Calu3 (cell line): ENCODE data around the gene STK40. TPM values are rescaled to one million over a fixed set of nuclear protein-coding genes. Genes with fewer than 3 reads are reported as not detected.

ENCODE experiments used
- BruUV-seq: library from RNA; stranded (reverse); fragments of 400-500 nt; replicated peaks from 2 replicates; lab custom pipeline; 2021; lab: Mats Ljungman, UMichigan
- CTCF ChIA-PET: fragments of 300-600 bp; sonication (Branson Sonifier 250); formaldehyde crosslinking; loops from one replicate; lab custom pipeline; 2022; ENCODE audit warnings: antibody characterized with exemption; lab: Charles Lee
- DNase-seq: peaks from one replicate; pipeline ENCODE4 v3.0.0; 2022
- H3K27ac Mint-ChIP-seq: one replicate; pipeline ENCODE4 v1.8.0; 2022; ENCODE audit warnings: mixed read lengths; ENCODE audit not compliant: unreplicated experiment
- H3K27me3 Mint-ChIP-seq: one replicate; pipeline ENCODE4 v1.8.0; 2022; ENCODE audit warnings: mixed read lengths; ENCODE audit not compliant: unreplicated experiment
- H3K36me3 Mint-ChIP-seq: one replicate; pipeline ENCODE4 v1.8.0; 2022; ENCODE audit warnings: mild to moderate bottlenecking, moderate library complexity, mixed read lengths; ENCODE audit not compliant: insufficient read depth, unreplicated experiment
- H3K4me1 Mint-ChIP-seq: one replicate; pipeline ENCODE4 v1.8.0; 2022; ENCODE audit warnings: mild to moderate bottlenecking, low read depth, mixed read lengths; ENCODE audit not compliant: unreplicated experiment
- H3K4me3 Mint-ChIP-seq: one replicate; pipeline ENCODE4 v1.8.0; 2022; ENCODE audit warnings: mild to moderate bottlenecking, low read depth, moderate library complexity, mixed read lengths; ENCODE audit not compliant: unreplicated experiment
- H3K9me3 Mint-ChIP-seq: one replicate; pipeline ENCODE4 v1.8.0; 2022; ENCODE audit warnings: low read depth, mixed read lengths; ENCODE audit not compliant: unreplicated experiment
- intact Hi-C: fragments of 100-400 bp; cut with micrococcal nuclease; formaldehyde crosslinking; loops from one replicate; pipeline ENCODE4 v1.10.0; 2022; ENCODE audit not compliant: unreplicated experiment
- total RNA-seq: library from RNA; stranded (reverse); gene quantifications from 2 replicates; pipeline ENCODE4 v1.2.3, GENCODE V29; 2022
- TF ChIP-seq, protein P1 (sequence below): fragments of 200-600 bp; IDR thresholded peaks from one replicate; pipeline ENCODE4 v1.8.0; 2022; ENCODE audit warnings: antibody characterized with exemption; ENCODE audit not compliant: unreplicated experiment

Gene STK40
- total RNA-seq, 1 experiment from 2014 or later, result 44.5 TPM

- Mint-ChIP-seq H3K36me3 (peaks cover 51% of the 10 kb centered on the region), H3K9me3 (no peaks in the 10 kb centered on the region), H3K4me3 (peak overlapping the region; percentile 76), H3K4me1 (peaks cover 14% of the 10 kb centered on the region), H3K27me3 (no peaks in the 10 kb centered on the region), H3K27ac (peak overlapping the region; percentile 68)
- DNase-seq, result no peak
- CTCF ChIA-PET, result interaction anchor here (0.8 to 1.6 kb wide), 4 partner anchors 18 to 62 kb away, joined by 3 to 12 read pairs (median 7); no protein-coding TSS in a partner anchor
- no TSS peak for BruUV-seq
- TF ChIP-seq, protein P1, sequence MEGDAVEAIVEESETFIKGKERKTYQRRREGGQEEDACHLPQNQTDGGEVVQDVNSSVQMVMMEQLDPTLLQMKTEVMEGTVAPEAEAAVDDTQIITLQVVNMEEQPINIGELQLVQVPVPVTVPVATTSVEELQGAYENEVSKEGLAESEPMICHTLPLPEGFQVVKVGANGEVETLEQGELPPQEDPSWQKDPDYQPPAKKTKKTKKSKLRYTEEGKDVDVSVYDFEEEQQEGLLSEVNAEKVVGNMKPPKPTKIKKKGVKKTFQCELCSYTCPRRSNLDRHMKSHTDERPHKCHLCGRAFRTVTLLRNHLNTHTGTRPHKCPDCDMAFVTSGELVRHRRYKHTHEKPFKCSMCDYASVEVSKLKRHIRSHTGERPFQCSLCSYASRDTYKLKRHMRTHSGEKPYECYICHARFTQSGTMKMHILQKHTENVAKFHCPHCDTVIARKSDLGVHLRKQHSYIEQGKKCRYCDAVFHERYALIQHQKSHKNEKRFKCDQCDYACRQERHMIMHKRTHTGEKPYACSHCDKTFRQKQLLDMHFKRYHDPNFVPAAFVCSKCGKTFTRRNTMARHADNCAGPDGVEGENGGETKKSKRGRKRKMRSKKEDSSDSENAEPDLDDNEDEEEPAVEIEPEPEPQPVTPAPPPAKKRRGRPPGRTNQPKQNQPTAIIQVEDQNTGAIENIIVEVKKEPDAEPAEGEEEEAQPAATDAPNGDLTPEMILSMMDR, result no peak
- intact Hi-C loops, result no loop called here
These were observed 61.4 kb downstream of the STK40 start for GRCh38 chr1:36324353-36324703.

DNA sequence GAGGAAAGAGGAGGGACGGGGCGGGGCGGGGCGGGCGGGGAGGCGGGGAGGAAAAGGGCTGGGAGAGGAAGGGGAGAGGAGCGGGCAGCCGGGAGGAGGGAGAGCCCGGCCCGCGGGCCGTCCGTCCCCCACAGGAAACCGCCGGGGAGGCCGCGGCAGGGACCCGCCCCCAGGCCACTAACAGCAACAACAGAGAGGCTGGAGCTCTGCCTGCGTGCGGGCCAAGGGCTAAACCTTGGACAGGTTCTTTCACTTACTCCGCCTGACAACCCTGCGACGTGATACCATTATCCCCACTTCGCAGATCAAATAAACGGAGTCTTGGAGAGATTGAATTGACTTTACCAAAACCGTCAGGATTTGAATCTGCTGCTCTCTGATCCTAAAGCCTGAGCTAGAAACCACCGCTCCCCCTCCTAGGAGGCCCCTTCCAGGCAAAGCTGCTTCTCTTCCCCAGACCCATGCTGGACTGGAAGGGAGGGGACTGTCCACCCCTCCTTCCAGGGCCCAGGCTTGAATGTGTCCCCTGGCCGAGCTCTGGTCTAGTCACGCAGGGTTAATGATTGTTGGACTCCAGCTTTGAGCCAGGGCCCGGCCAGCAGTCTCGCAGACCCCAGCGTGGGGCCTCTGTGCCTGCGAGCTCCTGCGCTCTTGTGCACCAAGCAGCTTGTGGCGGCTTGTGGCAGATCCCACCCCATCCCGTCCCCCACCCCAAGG, 61.9 kb downstream of the STK40 start, which contains the start of gene EVA1B:
EVA1B (minus strand) TSS at position 10 of the 717 bp plus-strand sequence. CDS start 608 bp downstream, outside the sequence.
- peaks cover 51% of the 10 kb centered on the region for H3K36me3 Mint-ChIP-seq
- no peaks in the 10 kb centered on the region for H3K9me3 Mint-ChIP-seq
- intact Hi-C loops, result no loop called here
- H3K4me3 Mint-ChIP-seq, result peak within 1 kb of the TSS; percentile 76
- CTCF ChIA-PET, result interaction anchor here (0.8 to 1.6 kb wide), 4 partner anchors 19 to 63 kb away, joined by 3 to 12 read pairs (median 7); no protein-coding TSS in a partner anchor
- peaks cover 14% of the 10 kb centered on the region for H3K4me1 Mint-ChIP-seq
- DNase-seq, result peak; percentile 73
- TF ChIP-seq, protein P1, result no peak
- H3K27ac Mint-ChIP-seq, result peak within 1 kb of the TSS; percentile 68
- no peaks in the 10 kb centered on the region for H3K27me3 Mint-ChIP-seq
- no TSS peak for BruUV-seq

GRCh38 chr1:36322786-36323635, 62.7 kb downstream of the STK40 start:
- Mint-ChIP-seq H3K9me3 (no peaks in the 10 kb centered on the region), H3K36me3 (peaks cover 51% of the 10 kb centered on the region), H3K27ac (no peak overlapping the region), H3K4me1 (peaks cover 14% of the 10 kb centered on the region), H3K4me3 (peak overlapping the region; percentile 76), H3K27me3 (no peaks in the 10 kb centered on the region)
- peak; percentile 29 for DNase-seq
- intact Hi-C loops, result no loop called here
- no TSS peak for BruUV-seq
- CTCF ChIA-PET, result interaction anchor here (1.6 kb wide), 3 partner anchors 20 to 46 kb away, joined by 6 to 12 read pairs (median 8); no protein-coding TSS in a partner anchor
- TF ChIP-seq, protein P1, result no peak

- Mint-ChIP-seq H3K9me3 (no peaks in the 10 kb centered on the region), H3K27me3 (no peaks in the 10 kb centered on the region), H3K36me3 (peaks cover 51% of the 10 kb centered on the region), H3K27ac (peak overlapping the region; percentile 42), H3K4me3 (peak overlapping the region; percentile 76), H3K4me1 (peaks cover 14% of the 10 kb centered on the region)
- no TSS peak for BruUV-seq
- CTCF ChIA-PET, result no interaction called here
- intact Hi-C loops, result no loop called here
- TF ChIP-seq, protein P1, result no peak
- no peak for DNase-seq
These were observed 63.5 kb downstream of the STK40 start for GRCh38 chr1:36322041-36322785.
